Endothelial cell of hepatic sinusoid (primary cell): Measurements from ENCODE around the gene RPL22L1.
"Not testable (repeated sequence)": the region's sequence is repeated elsewhere in the genome, so short reads cannot be mapped to it uniquely, and the experiment has no call there.

Source experiments
- in situ Hi-C: cut with HindIII; loops from 2 replicates; pipeline ENCODE4 v1.10.0; 2017; ENCODE audit warnings: low sequenced_read_pairs

Gene RPL22L1

DNA sequence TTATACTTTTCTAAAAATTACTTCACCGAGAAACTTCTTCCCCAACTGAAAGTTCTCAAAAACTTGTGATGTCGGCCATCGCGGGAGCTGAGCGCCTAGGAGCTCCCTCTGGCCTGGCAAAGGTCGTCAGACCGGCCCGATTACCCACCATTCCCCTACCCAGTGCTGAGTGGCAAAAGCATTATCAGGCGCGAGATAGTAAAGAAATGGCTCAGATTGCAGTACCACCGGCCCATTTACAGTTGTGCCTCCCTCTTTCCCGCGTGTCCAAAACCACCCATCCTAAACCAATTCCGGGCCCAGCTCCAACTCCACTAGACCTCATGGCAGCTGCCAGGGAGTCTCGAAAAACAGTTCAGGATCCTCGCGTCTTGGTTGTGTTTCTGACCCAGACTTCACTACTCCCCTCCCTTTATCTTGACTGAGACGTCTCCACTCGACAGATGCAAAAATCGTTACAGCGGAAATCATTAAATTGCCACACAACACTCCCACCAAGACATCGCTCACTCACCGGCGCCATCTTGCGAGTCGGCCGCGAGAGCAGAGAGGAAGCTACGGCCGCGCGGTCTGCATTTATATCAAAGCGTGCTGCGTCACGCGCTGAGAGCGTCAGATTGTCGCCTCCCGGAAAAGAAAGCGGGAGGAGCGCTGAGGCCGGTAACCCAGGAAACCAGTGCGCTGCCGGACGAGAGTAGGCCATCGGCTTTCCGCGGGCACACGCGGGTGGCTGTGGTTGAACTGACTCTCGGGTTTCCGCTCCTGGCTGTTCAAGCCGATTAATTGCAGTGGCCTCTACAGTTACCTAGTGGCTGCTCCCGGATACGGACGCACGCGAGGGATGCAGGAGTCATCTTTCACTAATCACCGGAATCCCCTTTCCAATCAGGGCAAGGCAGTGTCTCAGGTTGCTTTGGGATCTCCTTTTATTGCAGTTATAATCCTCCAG lies at the start of gene RPL22L1:
Gene RPL22L1, minus strand, starts transcription at position 551 of the 949 bp plus-strand sequence. Its CDS starts 28 bp downstream, at position 523.
- in situ Hi-C loops, result no loop called here

DNA sequence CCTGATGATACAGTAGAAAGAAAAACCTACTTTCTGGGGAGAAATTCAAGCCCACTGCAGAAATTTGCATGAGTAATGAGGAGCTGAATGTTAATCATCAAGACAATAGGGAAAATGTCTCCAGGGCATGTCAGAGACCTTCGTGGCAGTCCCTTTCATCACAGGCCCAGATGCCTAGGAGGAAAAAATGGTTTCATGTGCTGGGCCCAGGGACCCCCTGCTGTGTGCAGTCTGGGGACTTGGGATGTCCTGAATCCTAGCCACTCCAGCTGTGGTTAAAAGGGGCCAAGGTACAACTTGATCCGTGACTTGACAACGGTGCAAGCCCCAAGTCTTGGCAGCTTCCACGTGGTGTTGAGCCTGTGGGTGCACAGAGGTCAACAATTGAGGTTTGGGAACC lies 48.7 kb upstream of the RPL22L1 start:
- in situ Hi-C loops, result no loop called here

- in situ Hi-C loops, result no loop called here
Observed at GRCh38 chr3:170914690-170915089, 44.7 kb upstream of the RPL22L1 start.

DNA sequence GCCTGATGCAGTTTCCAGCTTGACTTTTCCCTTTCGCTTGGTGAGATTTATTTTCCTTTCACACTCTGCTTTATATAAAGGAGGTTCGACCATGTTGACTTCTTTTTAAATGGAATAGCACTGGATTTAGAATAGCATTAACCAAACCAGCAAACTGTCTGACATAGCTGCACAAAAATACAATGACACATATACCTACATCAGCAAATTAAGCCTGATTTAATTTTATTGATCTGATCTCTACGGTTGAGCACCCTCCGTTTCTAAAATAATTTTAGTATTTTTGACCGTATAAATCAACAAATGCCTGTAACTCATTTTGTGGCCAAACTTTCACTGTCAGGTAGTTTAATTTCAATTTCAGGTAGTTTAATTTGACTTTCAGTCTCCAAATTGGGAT lies 44.2 kb upstream of the RPL22L1 start:
- in situ Hi-C loops, result no loop called here

DNA sequence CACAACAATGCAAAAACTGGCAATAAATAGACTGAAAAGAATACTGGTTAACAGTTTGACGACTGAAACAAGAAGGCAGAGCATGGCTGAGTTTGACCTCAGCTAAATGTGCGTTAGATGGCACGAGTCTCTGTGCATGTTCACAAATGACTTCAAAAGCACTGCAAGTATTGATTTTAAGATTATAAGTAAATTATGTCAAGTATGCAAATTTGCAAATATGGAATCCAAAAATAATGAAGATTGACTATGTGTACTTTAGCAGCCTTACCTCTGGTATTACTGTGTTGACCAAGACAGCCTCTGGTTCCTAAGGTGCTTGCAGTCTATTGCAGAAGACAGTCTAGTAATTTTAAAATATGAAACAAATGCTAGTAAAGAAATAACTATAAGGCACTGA lies 41.1 kb upstream of the RPL22L1 start:
- in situ Hi-C loops, result no loop called here

DNA sequence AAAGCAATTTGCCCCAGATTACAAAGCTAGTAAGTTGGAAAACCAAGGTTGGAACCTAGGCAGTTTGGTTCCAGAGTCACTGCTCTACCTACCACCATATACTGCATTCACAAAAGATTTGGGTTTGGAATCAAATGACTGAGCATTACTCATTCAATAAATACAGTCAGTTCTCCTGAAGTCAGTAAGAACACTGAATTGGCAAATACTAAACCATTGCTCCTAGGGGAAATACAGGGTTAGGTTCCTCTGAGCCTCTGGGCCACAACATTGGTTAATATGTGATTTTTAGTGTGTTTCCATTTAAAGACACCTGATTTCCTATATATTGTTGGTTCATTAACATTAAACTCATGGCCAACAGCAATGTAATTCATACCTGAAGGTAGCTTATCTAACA lies 40.5 kb upstream of the RPL22L1 start:
- in situ Hi-C loops, result no loop called here

GRCh38 chr3:170909129-170909903 lies 39.3 kb upstream of the RPL22L1 start:
- in situ Hi-C loops, result no loop called here

DNA sequence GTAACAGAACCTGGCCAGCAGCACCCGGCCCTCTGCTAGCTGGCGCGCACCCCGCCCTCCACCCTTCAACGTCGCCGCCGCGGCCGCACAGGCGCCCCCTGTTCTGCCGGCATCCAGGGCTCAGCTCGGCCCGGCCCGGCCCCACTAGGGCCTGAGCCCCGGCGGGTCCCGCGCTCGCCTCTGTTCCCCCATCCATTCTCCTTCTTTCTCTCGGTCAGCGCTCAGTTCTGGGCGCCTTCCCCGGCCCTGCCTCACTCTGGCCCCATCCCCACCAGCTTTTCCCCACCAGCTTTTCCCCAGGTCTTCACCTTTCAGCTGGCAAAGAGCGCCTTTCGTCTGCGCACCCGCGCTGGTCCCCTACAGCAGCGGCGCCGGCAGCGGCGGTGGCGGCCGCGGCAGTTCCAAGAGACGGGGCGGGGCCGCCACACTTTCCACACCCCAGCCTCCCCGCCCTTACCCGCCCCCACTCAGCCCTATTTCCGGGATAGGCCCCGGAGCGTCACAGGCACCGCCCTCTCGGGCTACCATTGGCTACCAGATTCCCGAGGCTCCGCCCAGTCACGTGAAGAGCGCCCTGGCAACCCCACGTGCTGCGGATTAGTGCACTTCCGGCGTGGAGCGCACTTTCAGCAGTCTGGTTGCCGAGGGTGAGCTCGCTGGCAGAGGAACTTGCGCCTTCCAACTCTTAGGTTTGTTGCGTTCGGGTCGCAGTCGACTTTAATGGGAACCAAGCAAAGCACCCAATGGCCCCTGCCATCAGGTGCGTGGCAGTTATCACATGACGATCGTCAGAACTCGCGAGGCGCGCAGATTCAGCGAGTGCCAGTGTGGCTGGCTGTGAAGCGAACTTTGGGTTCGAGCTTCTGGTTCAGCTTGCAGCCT lies 38.5 kb upstream of the RPL22L1 start, which contains the start of gene EIF5A2:
Gene EIF5A2, minus strand, starts transcription at position 403 of the 882 bp plus-strand sequence. CDS start 831 bp downstream, outside the sequence.
- in situ Hi-C loops, result no loop called here

DNA sequence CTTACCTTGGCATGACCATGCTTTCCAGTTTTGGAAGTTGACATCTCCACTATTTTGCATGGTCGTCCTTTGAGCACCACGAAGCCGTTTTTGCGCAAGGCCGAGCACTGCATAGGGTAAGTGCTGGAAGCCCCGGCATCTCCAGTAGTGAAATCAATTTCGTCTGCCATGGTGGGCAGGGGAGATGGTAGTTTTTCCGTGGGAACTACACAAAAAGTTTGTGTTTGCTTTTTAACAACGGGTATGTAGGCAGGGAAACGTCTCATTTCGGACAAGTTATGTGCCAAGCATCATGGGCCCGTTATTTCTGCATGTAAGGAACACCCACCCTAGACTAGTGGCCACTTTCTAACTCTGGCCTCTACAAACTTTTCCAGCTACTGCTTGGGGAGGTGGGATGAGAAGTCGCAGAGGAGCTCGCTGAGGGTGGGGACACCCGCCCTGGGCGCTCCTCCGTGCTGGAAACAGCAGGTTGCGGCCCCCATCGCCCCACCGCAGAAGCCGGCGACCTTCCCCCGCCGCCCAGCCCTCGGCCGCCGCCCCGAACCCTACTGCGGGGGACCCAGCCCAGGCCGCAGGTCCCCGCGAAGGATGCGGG lies 37.7 kb upstream of the RPL22L1 start:
- in situ Hi-C loops, result no loop called here

- in situ Hi-C loops, result no loop called here
Observed at GRCh38 chr3:170905862-170906261, 35.9 kb upstream of the RPL22L1 start.

GRCh38 chr3:170903123-170903522 lies 33.1 kb upstream of the RPL22L1 start:
- in situ Hi-C loops, result no loop called here

DNA sequence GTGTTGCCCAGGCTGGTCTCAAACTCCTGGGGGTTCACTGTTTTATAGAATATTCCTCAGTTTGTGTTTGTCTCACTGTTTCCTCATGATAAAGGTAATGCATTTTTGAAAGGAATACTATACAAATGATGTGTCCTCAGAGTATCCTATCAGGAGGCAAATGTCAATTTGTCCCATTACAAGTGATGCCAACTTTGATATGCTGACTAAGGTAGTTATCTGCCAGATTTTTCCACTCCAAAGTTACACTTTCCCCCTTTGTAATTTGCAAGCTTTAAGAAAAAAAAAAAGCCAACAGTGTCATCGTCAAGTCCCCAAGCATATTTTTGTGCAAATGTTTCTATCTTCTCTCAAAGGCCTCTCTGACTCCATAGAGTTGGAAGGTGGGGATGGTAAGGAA lies 29.5 kb upstream of the RPL22L1 start:
- in situ Hi-C loops, result no loop called here

DNA sequence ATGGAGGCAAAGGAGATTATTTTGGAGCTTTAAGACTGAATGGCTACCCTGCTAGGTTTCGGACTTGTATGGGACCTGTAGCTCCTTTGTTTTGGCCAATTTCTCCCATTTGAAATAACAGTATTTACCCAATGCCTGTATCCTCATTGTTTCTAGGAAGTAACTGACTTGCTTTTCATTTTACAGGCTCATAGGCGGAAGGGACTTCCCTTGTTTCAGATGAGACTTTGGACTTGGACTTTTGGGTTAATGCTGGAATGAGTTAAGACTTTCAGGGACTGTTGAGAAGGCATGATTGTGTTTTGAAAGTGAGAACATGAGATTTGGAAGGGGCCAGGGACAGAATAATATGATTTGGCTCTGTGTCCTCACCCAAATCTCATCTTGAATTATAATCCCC lies 28.0 kb upstream of the RPL22L1 start:
- in situ Hi-C loops, result no loop called here

DNA sequence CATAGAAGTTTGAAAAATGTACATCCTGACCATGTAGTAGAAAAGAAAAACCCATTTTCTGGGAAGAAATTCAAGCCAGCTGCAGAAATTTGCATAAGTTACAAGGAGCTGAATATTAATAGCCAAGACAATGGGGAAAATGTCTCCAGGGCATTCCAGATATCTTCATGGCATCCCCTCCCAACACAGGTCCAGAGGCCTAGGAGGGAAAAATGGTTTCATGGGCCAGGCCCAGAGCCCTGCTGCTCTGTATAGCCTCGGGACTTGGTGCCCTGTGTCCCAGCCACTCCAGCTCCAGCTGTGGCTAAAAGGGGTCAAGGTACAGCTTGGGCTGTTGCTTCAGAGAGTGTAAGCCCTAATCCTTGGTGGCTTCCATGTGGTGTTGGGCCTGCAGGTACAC lies 27.2 kb upstream of the RPL22L1 start:
- in situ Hi-C loops, result not testable (repeated sequence)

GRCh38 chr3:170896781-170897180 lies 26.8 kb upstream of the RPL22L1 start:
- in situ Hi-C loops, result no loop called here

- in situ Hi-C loops, result not testable (repeated sequence)
Observed at GRCh38 chr3:170896333-170896732, 26.3 kb upstream of the RPL22L1 start.

DNA sequence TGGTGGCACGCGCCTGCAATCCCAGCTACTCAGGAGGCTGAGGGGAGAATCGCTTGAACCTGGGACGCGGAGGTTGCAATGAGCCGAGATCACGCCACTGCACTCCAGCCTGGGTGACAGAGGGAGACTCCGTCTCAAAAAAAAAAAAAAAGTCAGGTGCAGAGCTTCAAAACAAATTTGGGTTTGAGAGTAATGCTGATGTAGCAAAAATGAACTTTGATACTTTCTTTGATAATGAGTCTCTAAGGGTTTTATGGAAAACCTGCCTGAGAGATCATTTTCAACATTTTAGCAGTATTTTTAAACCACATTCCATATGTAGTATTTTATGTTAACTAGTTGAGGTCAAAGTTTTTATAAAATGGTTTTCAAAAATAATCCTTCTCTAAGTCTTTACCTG lies 23.9 kb upstream of the RPL22L1 start:
- in situ Hi-C loops, result no loop called here

GRCh38 chr3:170889630-170890029 lies 19.6 kb upstream of the RPL22L1 start:
- in situ Hi-C loops, result no loop called here

GRCh38 chr3:170889132-170889531 lies 19.1 kb upstream of the RPL22L1 start:
- in situ Hi-C loops, result no loop called here
